HL-60 (cell line): ENCODE data around the gene UBE2E2.

ENCODE experiments used
- GABPA ChIP-seq: IDR thresholded peaks from 2 replicates; pipeline ENCODE4 v1.6.1; 2012; ENCODE audit warnings: low read depth
- POLR2AphosphoS5 ChIP-seq: IDR thresholded peaks from 2 replicates; pipeline ENCODE4 v1.6.1; 2012; ENCODE audit warnings: low read depth
- SPI1 ChIP-seq: IDR thresholded peaks from 2 replicates; pipeline ENCODE4 v1.6.1; 2012; ENCODE audit warnings: low read depth, mild to moderate bottlenecking, borderline replicate concordance
- TF ChIP-seq, protein P1 (sequence below): IDR thresholded peaks from one replicate; pipeline ENCODE4 v1.5.1; 2011; ENCODE audit warnings: low read length, control low read depth, inconsistent platforms; ENCODE audit not compliant: insufficient read depth
- TF ChIP-seq, protein P2 (sequence below): IDR thresholded peaks from 2 replicates; pipeline ENCODE4 v1.6.1; 2012; ENCODE audit warnings: low read depth; ENCODE audit not compliant: insufficient replicate concordance

DNA sequence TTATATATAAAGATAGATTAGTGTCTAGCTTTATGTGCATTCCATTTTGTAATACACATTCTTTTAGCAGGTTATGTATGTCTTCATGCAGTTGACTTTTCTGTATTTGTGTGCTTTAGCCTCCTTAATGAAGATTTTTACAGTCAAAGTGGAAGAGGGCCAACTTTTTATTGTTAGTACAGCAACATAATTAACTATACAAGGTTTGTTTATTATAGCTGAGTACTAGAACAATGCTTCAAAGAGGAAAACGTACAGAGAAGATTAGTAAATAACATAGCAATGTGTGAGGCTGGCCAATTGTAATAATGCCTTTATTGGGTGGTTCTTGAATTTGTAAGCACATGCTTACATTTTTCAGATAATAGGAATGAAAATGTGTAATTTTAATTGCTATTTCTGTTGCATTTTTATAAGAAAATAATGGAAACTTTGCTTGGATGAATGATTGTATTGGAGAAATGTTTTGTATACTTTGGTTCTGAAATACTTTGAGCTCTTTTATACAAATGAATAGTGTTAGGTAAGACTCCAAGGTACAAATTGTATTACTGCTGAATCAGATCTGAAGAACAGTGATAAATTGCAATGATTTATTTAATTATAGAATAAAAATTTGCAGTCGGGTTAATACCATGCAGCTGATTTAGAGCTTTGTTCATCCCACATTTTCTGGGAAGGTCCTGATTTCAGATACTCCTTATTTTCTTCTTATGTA, 41.4 kb downstream of the UBE2E2 start:
- TF ChIP-seq, protein P1, sequence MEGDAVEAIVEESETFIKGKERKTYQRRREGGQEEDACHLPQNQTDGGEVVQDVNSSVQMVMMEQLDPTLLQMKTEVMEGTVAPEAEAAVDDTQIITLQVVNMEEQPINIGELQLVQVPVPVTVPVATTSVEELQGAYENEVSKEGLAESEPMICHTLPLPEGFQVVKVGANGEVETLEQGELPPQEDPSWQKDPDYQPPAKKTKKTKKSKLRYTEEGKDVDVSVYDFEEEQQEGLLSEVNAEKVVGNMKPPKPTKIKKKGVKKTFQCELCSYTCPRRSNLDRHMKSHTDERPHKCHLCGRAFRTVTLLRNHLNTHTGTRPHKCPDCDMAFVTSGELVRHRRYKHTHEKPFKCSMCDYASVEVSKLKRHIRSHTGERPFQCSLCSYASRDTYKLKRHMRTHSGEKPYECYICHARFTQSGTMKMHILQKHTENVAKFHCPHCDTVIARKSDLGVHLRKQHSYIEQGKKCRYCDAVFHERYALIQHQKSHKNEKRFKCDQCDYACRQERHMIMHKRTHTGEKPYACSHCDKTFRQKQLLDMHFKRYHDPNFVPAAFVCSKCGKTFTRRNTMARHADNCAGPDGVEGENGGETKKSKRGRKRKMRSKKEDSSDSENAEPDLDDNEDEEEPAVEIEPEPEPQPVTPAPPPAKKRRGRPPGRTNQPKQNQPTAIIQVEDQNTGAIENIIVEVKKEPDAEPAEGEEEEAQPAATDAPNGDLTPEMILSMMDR = no peak
- TF ChIP-seq, protein P2, sequence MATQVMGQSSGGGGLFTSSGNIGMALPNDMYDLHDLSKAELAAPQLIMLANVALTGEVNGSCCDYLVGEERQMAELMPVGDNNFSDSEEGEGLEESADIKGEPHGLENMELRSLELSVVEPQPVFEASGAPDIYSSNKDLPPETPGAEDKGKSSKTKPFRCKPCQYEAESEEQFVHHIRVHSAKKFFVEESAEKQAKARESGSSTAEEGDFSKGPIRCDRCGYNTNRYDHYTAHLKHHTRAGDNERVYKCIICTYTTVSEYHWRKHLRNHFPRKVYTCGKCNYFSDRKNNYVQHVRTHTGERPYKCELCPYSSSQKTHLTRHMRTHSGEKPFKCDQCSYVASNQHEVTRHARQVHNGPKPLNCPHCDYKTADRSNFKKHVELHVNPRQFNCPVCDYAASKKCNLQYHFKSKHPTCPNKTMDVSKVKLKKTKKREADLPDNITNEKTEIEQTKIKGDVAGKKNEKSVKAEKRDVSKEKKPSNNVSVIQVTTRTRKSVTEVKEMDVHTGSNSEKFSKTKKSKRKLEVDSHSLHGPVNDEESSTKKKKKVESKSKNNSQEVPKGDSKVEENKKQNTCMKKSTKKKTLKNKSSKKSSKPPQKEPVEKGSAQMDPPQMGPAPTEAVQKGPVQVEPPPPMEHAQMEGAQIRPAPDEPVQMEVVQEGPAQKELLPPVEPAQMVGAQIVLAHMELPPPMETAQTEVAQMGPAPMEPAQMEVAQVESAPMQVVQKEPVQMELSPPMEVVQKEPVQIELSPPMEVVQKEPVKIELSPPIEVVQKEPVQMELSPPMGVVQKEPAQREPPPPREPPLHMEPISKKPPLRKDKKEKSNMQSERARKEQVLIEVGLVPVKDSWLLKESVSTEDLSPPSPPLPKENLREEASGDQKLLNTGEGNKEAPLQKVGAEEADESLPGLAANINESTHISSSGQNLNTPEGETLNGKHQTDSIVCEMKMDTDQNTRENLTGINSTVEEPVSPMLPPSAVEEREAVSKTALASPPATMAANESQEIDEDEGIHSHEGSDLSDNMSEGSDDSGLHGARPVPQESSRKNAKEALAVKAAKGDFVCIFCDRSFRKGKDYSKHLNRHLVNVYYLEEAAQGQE = no peak
- no peak for TF ChIP-seq POLR2AphosphoS5
- TF ChIP-seq SPI1 = no peak
- no peak for TF ChIP-seq GABPA
